ENCODE measurements around the gene CHRNA9. TPM values are rescaled to one million over a fixed set of nuclear protein-coding genes. Genes with fewer than 3 reads are reported as not detected.
"Not testable (repeated sequence)": the region's sequence is repeated elsewhere in the genome, so short reads cannot be mapped to it uniquely, and the experiment has no call there.

CHRNA9 gene
- total RNA-seq, 1 donor from 2014 or later: not detected

- TF ChIP-seq CTCF (conservative IDR thresholded peaks at IDR 0.05): no peak
- no peak overlapping the region for H3K4me3 Mint-ChIP-seq
- H3K27me3 Mint-ChIP-seq (ENCODE audit: low read depth): peaks cover 10% of the 10 kb centered on the region
- no peak overlapping the region for H3K27ac Mint-ChIP-seq (ENCODE audit: unreplicated experiment)
- H3K9me3 Mint-ChIP-seq: peaks cover 6% of the 10 kb centered on the region
- H3K4me1 Mint-ChIP-seq: no peaks in the 10 kb centered on the region
- H3K36me3 Mint-ChIP-seq (ENCODE audit: low read depth): no peaks in the 10 kb centered on the region
- no peak for DNase-seq (ENCODE audit: low read depth, low spot score)
Measured at GRCh38 chr4:40292313-40292759, 42.8 kb upstream of the CHRNA9 start.

GRCh38 chr4:40294339-40294738 lies 40.8 kb upstream of the CHRNA9 start:
- H3K36me3 Mint-ChIP-seq (ENCODE audit: low read depth): no peaks in the 10 kb centered on the region
- H3K4me1 Mint-ChIP-seq: no peaks in the 10 kb centered on the region
- H3K27me3 Mint-ChIP-seq (ENCODE audit: low read depth): peaks cover 10% of the 10 kb centered on the region
- H3K9me3 Mint-ChIP-seq: peaks cover 6% of the 10 kb centered on the region
- no peak for DNase-seq (ENCODE audit: low read depth, low spot score)
- no peak overlapping the region for H3K27ac Mint-ChIP-seq (ENCODE audit: unreplicated experiment)
- H3K4me3 Mint-ChIP-seq: no peak overlapping the region
- no peak for TF ChIP-seq CTCF (conservative IDR thresholded peaks at IDR 0.05)

GRCh38 chr4:40295030-40295429 lies 40.1 kb upstream of the CHRNA9 start:
- not testable (repeated sequence) for H3K9me3 Mint-ChIP-seq; DNase-seq (ENCODE audit: low read depth, low spot score); H3K4me1 Mint-ChIP-seq; H3K36me3 Mint-ChIP-seq (ENCODE audit: low read depth); H3K4me3 Mint-ChIP-seq; H3K27ac Mint-ChIP-seq (ENCODE audit: unreplicated experiment); H3K27me3 Mint-ChIP-seq (ENCODE audit: low read depth)

- no peak for DNase-seq (ENCODE audit: low read depth, low spot score)
- no peak for TF ChIP-seq CTCF (conservative IDR thresholded peaks at IDR 0.05)
- no peaks in the 10 kb centered on the region for H3K4me1 Mint-ChIP-seq
- peaks cover 6% of the 10 kb centered on the region for H3K9me3 Mint-ChIP-seq
- H3K27ac Mint-ChIP-seq (ENCODE audit: unreplicated experiment): no peak overlapping the region
- no peak overlapping the region for H3K4me3 Mint-ChIP-seq
- H3K27me3 Mint-ChIP-seq (ENCODE audit: low read depth): peaks cover 5% of the 10 kb centered on the region
- no peaks in the 10 kb centered on the region for H3K36me3 Mint-ChIP-seq (ENCODE audit: low read depth)
Measured at GRCh38 chr4:40295572-40295971, 39.6 kb upstream of the CHRNA9 start.

- no peak for TF ChIP-seq CTCF (conservative IDR thresholded peaks at IDR 0.05)
- no peak for DNase-seq (ENCODE audit: low read depth, low spot score)
- Mint-ChIP-seq H3K27ac (ENCODE audit: unreplicated experiment) (no peak overlapping the region), H3K4me1 (no peaks in the 10 kb centered on the region), H3K27me3 (ENCODE audit: low read depth) (no peaks in the 10 kb centered on the region), H3K36me3 (ENCODE audit: low read depth) (peaks cover 2% of the 10 kb centered on the region), H3K9me3 (no peaks in the 10 kb centered on the region), H3K4me3 (no peak overlapping the region)
Measured at GRCh38 chr4:40299126-40299525, 36.0 kb upstream of the CHRNA9 start.

GRCh38 chr4:40299811-40300292 lies 35.3 kb upstream of the CHRNA9 start:
- DNase-seq (ENCODE audit: low read depth, low spot score): no peak
- no peak overlapping the region for H3K27ac Mint-ChIP-seq (ENCODE audit: unreplicated experiment)
- no peak overlapping the region for H3K4me3 Mint-ChIP-seq
- no peaks in the 10 kb centered on the region for H3K4me1 Mint-ChIP-seq
- TF ChIP-seq CTCF (conservative IDR thresholded peaks at IDR 0.05): no peak
- H3K9me3 Mint-ChIP-seq: peaks cover 5% of the 10 kb centered on the region
- no peaks in the 10 kb centered on the region for H3K27me3 Mint-ChIP-seq (ENCODE audit: low read depth)
- H3K36me3 Mint-ChIP-seq (ENCODE audit: low read depth): peaks cover 6% of the 10 kb centered on the region

Measured in neural crest cell (in vitro differentiated cells).